Measurements from ENCODE around the gene HEPN1. TPM values are rescaled to one million over a fixed set of nuclear protein-coding genes. Genes with fewer than 3 reads are reported as not detected.

The HEPN1 gene
- total and polyA plus RNA-seq, 9 of the 15 experiments (the other 6 are each of a cell fraction or from before 2014, with no cell fraction given) = not detected

- TF ChIP-seq ZNF780A (CRISPR knock-in tag; IDR thresholded peaks at IDR 0.05) = no peak
Observed at GRCh38 chr11:124890151-124890550, 28.9 kb upstream of the HEPN1 start (continued).

- H3K4me2 ChIP-seq (ENCODE audit: insufficient read depth, low read length) = no peak overlapping the region
- H3K4me1 ChIP-seq (replicated peaks in 1 of 2; ENCODE audit: control insufficient read depth in 2 of 2, insufficient read depth in 2 of 2, low read length in 2 of 2) = no peaks in the 10 kb centered on the region
- 0% methylated on average over 9 of the region's 9 CpGs for WGBS (ENCODE audit: insufficient coverage, low coverage, missing lambda C conversion rate)
- intact Hi-C loops (cut with micrococcal nuclease) (no loop called here), in situ Hi-C loops (cut with MboI) (no loop called here)
- peaks cover 17 to 70% of the 10 kb centered on the region in 2 experiments for H3K27me3 ChIP-seq (ENCODE audit: control insufficient read depth in 2 of 2, insufficient read depth in 2 of 2, low read length in 2 of 2)
- no peak for ATAC-seq
- H3K9ac ChIP-seq (ENCODE audit: insufficient read depth in 1 of 2, low read depth in 2 of 2, low read length in 2 of 2) = no peak overlapping the region
- H2AFZ ChIP-seq (ENCODE audit: low read depth, low read length) = no peak overlapping the region
- no peaks in the 10 kb centered on the region for H3K36me3 ChIP-seq (ENCODE audit: control insufficient read depth, insufficient read depth, low read length)
- H3K4me3 ChIP-seq = no peak overlapping the region
- H4K20me1 ChIP-seq (replicated peaks; ENCODE audit: control insufficient read depth, insufficient read depth, low read length) = 0 out of 2 replicates have a peak, but pooled peaks cover 4% of the 10 kb centered on the region
- no peak overlapping the region for H3K27ac ChIP-seq (ENCODE audit: extremely low read depth, low read depth, low read length)
- peaks cover 2% of the 10 kb centered on the region for H3K9me1 ChIP-seq (ENCODE audit: control insufficient read depth, insufficient read depth, low read length)
- FAIRE-seq = no peak
- no TSS peak for BruUV-seq (replicated peaks)
- no peaks in the 10 kb centered on the region for H3K9me3 ChIP-seq (replicated peaks; ENCODE audit: control insufficient read depth, insufficient read depth, low read depth, low read length)
- H3K79me2 ChIP-seq (ENCODE audit: control insufficient read depth, insufficient read depth, low read length) = no peaks in the 10 kb centered on the region
- ChIA-PET CTCF (ENCODE audit: low intra/inter-chr PET ratio) (no interaction called here), POLR2A (interaction anchor here (1.1 kb wide), 1 partner anchor 8 kb away, joined by 3 read pairs; no protein-coding TSS in a partner anchor)
- no peak for TF ChIP-seq PPARD (CRISPR knock-in tag; IDR thresholded peaks at IDR 0.05)
- no peak for TF ChIP-seq MED1 (CRISPR knock-in tag; IDR thresholded peaks at IDR 0.05; ENCODE audit: borderline replicate concordance)
- no peak for DNase-seq (ENCODE audit: extremely low read depth in 1 of 4, low spot score in 3 of 4)
Observed at GRCh38 chr11:124890683-124891372, 28.2 kb upstream of the HEPN1 start.

Measured in K562 (cell line).